Measurements from ENCODE around the gene KIF6.

Gene KIF6

GRCh38 chr6:39590871-39591393, 134.3 kb downstream of the KIF6 start:
- no peak for DNase-seq

GRCh38 chr6:39587080-39587479, 138.1 kb downstream of the KIF6 start:
- DNase-seq = no peak

- no peak for DNase-seq
Measured at GRCh38 chr6:39585641-39586040, 139.6 kb downstream of the KIF6 start.

GRCh38 chr6:39577446-39578165, 147.6 kb downstream of the KIF6 start:
- no peak for DNase-seq

GRCh38 chr6:39576556-39577303, 148.5 kb downstream of the KIF6 start:
- DNase-seq = no peak

- no peak for DNase-seq
Measured at GRCh38 chr6:39574991-39575390, 150.2 kb downstream of the KIF6 start.

- DNase-seq = no peak
Measured at GRCh38 chr6:39573541-39573940, 151.7 kb downstream of the KIF6 start.

GRCh38 chr6:39572661-39573340, 152.4 kb downstream of the KIF6 start:
- DNase-seq = no peak

- DNase-seq = no peak
Measured at GRCh38 chr6:39568896-39569295, 156.3 kb downstream of the KIF6 start.

- DNase-seq = no peak
Measured at GRCh38 chr6:39567091-39567490, 158.1 kb downstream of the KIF6 start.

GRCh38 chr6:39566456-39566855, 158.8 kb downstream of the KIF6 start:
- no peak for DNase-seq

GRCh38 chr6:39565956-39566355, 159.3 kb downstream of the KIF6 start:
- DNase-seq = no peak

- DNase-seq = no peak
Measured at GRCh38 chr6:39563566-39564311, 161.5 kb downstream of the KIF6 start.

- DNase-seq = no peak
Measured at GRCh38 chr6:39561536-39562266, 163.5 kb downstream of the KIF6 start.

GRCh38 chr6:39560915-39561314, 164.3 kb downstream of the KIF6 start:
- no peak for DNase-seq

- DNase-seq = no peak
Measured at GRCh38 chr6:39558591-39559190, 166.5 kb downstream of the KIF6 start.

GRCh38 chr6:39558079-39558478, 167.1 kb downstream of the KIF6 start:
- no peak for DNase-seq

- DNase-seq = no peak
Measured at GRCh38 chr6:39555136-39555535, 170.1 kb downstream of the KIF6 start.

- no peak for DNase-seq
Measured at GRCh38 chr6:39553860-39554802, 171.1 kb downstream of the KIF6 start.

GRCh38 chr6:39553029-39553428, 172.2 kb downstream of the KIF6 start:
- no peak for DNase-seq

- DNase-seq = no peak
Measured at GRCh38 chr6:39550191-39550590, 175.0 kb downstream of the KIF6 start.
